Mesothelial cell of epicardium (in vitro differentiated cells): ENCODE results near the gene DHX16. TPM values are rescaled to one million over a fixed set of nuclear protein-coding genes. Genes with fewer than 3 reads are reported as not detected.

ENCODE experiments used
- DNase-seq, 2 experiments: peaks; one replicate each; pipeline ENCODE4 v3.0.0; 2021; ENCODE audit warnings: low spot score in 2 of 2; ENCODE audit not compliant: unreplicated experiment in 2 of 2
- H3K27ac Mint-ChIP-seq: 2 replicates; pipeline ENCODE4 v1.8.0; 2021; ENCODE audit warnings: mixed read lengths
- H3K27me3 Mint-ChIP-seq: 2 replicates; pipeline ENCODE4 v1.8.0; 2021; ENCODE audit warnings: low read depth, mixed read lengths
- H3K36me3 Mint-ChIP-seq: 2 replicates; pipeline ENCODE4 v1.8.0; 2021; ENCODE audit warnings: mixed read lengths
- H3K4me1 Mint-ChIP-seq: 2 replicates; pipeline ENCODE4 v1.8.0; 2021; ENCODE audit warnings: mixed read lengths
- H3K4me3 Mint-ChIP-seq: 2 replicates; pipeline ENCODE4 v1.8.0; 2021; ENCODE audit warnings: mild to moderate bottlenecking, moderate library complexity, mixed read lengths
- H3K9me3 Mint-ChIP-seq: 2 replicates; pipeline ENCODE4 v1.8.0; 2021; ENCODE audit warnings: mixed read lengths
- CTCF ChIP-seq: fragments of 200-600 bp; sonication (generic); IDR thresholded peaks from one replicate; pipeline ENCODE4 v1.5.0; 2021; ENCODE audit warnings: antibody characterized with exemption; ENCODE audit not compliant: unreplicated experiment
- total RNA-seq: library from RNA; stranded (reverse); gene quantifications from 3 replicates; pipeline ENCODE4 v1.2.1, GENCODE V29; 2021

DHX16 gene
- total RNA-seq, 1 donor from 2014 or later, result 25.2 TPM

GRCh38 chr6:30646450-30647241, 26.2 kb downstream of the DHX16 start, which contains the start of gene C6orf136:
Gene C6orf136, plus strand, starts transcription at chr6:30647133. Its CDS starts 99 bp downstream, at chr6:30647232.
- DNase-seq, result peak; percentile 90 to 95
- Mint-ChIP-seq H3K4me3 (peak within 1 kb of the TSS; percentile 83), H3K9me3 (no peaks in the 10 kb centered on the region), H3K27ac (peak within 1 kb of the TSS; percentile 88), H3K27me3 (no peaks in the 10 kb centered on the region), H3K36me3 (peaks cover 30% of the 10 kb centered on the region), H3K4me1 (peaks cover 21% of the 10 kb centered on the region)
- no peak for TF ChIP-seq CTCF

GRCh38 chr6:30645989-30646388, 26.8 kb downstream of the DHX16 start:
- no peak for DNase-seq
- Mint-ChIP-seq H3K36me3 (peaks cover 32% of the 10 kb centered on the region), H3K27me3 (no peaks in the 10 kb centered on the region), H3K9me3 (no peaks in the 10 kb centered on the region), H3K27ac (peak overlapping the region; percentile 85), H3K4me3 (peak overlapping the region; percentile 83), H3K4me1 (peaks cover 21% of the 10 kb centered on the region)
- TF ChIP-seq CTCF, result no peak

GRCh38 chr6:30644769-30645168, 28.0 kb downstream of the DHX16 start:
- H3K36me3 Mint-ChIP-seq, result peaks cover 38% of the 10 kb centered on the region

GRCh38 chr6:30643656-30644055, 29.1 kb downstream of the DHX16 start:
- Mint-ChIP-seq H3K27ac (no peak overlapping the region), H3K4me3 (no peak overlapping the region), H3K27me3 (no peaks in the 10 kb centered on the region), H3K4me1 (peaks cover 21% of the 10 kb centered on the region), H3K36me3 (peaks cover 38% of the 10 kb centered on the region), H3K9me3 (no peaks in the 10 kb centered on the region)
- DNase-seq, result no peak
- TF ChIP-seq CTCF, result no peak

More at GRCh38 chr6:30644769-30645168, 28.0 kb downstream of the DHX16 start:
- peaks cover 21% of the 10 kb centered on the region for H3K4me1 Mint-ChIP-seq
- H3K27ac Mint-ChIP-seq, result peak overlapping the region; percentile 60
- no peaks in the 10 kb centered on the region for H3K9me3 Mint-ChIP-seq
- H3K4me3 Mint-ChIP-seq, result no peak overlapping the region
- TF ChIP-seq CTCF, result no peak
- H3K27me3 Mint-ChIP-seq, result no peaks in the 10 kb centered on the region
- DNase-seq, result no peak

GRCh38 chr6:30641048-30641447, 31.8 kb downstream of the DHX16 start:
- no peaks in the 10 kb centered on the region for H3K9me3 Mint-ChIP-seq
- H3K27me3 Mint-ChIP-seq, result no peaks in the 10 kb centered on the region
- no peak overlapping the region for H3K27ac Mint-ChIP-seq
- no peak for TF ChIP-seq CTCF
- H3K4me3 Mint-ChIP-seq, result no peak overlapping the region
- peaks cover 7% of the 10 kb centered on the region for H3K4me1 Mint-ChIP-seq
- no peak for DNase-seq
- peaks cover 43% of the 10 kb centered on the region for H3K36me3 Mint-ChIP-seq
